NCI-H1105 (cell line): ENCODE results near the gene ST6GALNAC2.
"Not testable (repeated sequence)": the region's sequence is repeated elsewhere in the genome, so short reads cannot be mapped to it uniquely, and the experiment has no call there.

Experiments used
- DNase-seq: peaks from one replicate; lab custom pipeline; 2025; lab: John Stamatoyannopoulos, UW

Gene ST6GALNAC2

GRCh38 chr17:76539631-76540271 lies 45.9 kb downstream of the ST6GALNAC2 start, which contains the start of gene PRCD:
TSS of gene PRCD (plus strand) at chr17:76540044. CDS start at chr17:76540142, 98 bp downstream.
- DNase-seq, result no peak

DNA sequence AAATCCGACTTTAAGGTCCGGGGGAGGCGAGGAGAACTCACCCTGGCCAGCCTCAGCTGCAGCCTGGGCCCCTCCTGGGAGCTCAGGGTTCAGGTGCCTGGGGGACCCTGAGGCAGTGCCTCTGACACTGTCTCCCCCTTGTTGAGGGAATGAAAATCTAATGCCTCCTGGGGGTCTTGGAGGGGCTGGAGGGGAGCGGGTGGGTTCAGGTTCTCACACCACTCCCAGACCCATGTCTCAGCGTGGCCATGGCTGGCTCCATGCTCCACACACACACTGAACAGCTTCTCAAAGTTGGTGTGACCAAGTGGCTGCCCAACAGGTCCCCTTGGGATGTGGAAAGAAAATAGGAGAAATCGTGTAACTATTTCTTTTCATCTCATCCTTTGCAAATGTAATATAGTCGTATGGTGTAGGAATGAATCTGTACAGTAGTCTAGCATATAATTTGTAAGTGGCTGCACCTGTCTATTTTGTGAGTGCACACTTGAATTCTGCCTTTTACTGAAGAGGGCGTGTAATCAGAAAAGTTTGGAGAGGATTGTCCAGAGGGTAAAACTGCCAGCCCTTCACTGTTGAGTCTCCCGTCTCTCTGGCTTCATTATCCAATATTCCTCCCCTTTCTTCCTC lies 46.6 kb downstream of the ST6GALNAC2 start:
- DNase-seq, result no peak

GRCh38 chr17:76538281-76538931 lies 47.3 kb downstream of the ST6GALNAC2 start:
- no peak for DNase-seq

GRCh38 chr17:76537578-76538280 lies 47.9 kb downstream of the ST6GALNAC2 start, which contains the start of gene CYGB:
TSS of gene CYGB (minus strand) at chr17:76537709. CDS start at chr17:76537542, 167 bp downstream.
- no peak for DNase-seq

GRCh38 chr17:76537288-76537577 lies 48.4 kb downstream of the ST6GALNAC2 start:
- DNase-seq, result no peak

DNA sequence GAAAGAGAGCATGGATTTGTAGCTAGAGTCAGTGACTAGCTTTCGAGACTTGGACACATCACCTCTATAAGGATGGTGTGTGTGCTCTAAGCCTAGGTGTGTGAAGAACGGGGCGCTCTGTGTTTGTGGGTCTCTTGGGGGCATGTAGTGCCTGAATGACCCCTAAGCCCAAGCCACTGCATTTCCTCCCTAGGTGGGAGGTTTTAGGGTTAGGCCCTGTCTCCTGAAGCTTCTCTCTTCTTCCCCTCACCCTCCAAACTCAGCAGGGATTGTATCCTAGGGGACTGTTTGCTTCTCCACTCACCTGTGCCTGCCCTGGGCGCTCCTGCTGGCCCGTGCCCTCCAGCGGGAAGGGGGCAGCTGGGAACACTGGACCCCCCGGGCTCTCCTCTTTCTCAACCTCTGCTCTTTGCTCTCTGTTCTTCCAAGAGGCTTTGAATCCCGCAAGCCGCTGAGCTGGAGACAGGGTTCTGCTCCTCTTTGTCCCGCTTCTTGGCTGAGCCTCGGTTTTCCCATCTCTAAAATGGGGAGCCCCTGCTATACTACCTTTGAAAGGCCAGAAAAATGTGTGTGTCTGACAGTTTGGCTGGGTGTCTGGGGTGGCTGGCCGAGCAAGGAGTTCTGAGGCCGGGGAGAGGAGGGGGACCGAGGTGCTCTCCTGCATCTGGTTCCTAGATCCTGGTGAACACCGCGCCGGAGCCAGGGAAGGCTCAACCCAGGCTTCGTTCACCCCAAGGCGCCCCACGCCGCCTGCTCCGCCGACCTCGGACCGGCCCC lies 49.0 kb downstream of the ST6GALNAC2 start:
- DNase-seq, result no peak

GRCh38 chr17:76535788-76536510 lies 49.7 kb downstream of the ST6GALNAC2 start:
- DNase-seq, result no peak

DNA sequence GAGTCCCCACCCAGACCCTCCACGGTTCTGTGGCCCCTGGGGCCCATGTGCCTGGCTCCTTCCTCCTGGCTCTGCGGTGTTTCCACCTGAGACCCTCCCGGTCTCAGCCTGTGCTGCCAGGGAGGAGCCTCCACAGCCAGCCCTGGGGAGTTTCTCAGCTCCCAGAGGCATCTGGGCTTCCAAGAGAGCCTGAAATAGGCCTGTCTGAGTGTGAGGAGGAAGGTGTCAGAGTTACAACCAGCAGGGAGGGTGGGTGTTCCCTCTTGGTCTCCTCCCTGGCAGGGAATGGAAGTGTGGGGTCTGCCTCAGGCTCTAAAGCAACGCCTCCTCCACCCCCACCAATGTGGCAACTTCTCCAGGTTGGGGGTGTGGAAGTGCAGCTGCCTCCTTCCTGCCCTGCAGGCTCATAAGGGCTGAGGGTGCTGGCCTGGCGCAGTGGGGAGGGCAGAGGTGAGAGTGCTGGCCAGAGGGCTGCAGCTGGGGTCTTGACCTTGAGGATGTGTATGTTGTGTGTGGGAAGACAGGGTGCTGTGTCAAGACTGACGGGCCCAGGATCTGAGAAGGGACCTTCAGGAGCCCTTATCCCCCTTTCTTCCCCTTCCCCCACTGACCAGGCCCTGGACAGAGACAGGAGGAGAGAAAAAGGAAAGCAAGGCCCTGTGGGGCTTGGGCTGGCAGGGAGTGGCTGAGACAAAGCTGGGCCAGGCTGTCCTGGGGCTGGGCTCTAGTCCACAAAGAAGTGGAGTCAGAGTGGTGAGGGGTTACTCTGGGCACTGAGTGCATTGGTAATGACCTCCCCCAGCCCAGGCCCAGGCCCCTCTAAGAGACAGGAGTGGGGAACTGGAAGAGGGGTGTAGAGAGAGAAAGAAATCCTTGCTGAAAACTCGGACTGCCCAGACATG lies 50.6 kb downstream of the ST6GALNAC2 start:
- no peak for DNase-seq

- DNase-seq, result not testable (repeated sequence)
These were observed 51.9 kb downstream of the ST6GALNAC2 start for GRCh38 chr17:76533640-76534359.

DNA sequence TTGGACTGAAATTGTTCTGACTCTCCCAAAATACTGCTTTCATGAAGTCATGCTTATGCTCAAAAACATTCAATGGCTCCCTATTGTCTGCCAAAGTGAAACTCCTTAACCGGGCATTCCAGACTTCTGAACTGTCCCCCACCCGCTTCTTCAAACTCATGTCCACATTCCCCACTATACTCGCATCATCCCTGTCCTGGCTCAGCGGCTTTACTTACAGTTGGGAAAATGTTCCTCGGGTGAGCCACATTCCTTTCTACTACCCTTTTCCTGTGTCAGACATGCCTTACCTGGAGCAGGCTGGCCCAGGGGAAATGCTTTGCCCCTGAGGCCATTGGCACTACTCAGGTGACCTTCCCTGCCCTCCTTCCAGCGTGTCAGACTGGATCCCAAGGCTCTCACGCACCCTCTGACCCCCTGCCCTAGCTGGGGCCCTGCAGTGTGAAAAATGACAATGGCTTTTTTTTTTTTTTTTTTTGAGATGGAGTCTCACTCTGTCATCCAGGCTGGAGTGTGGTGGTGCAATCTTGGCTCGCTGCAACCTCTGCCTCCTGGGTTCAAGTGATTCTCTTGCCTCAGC lies 53.5 kb downstream of the ST6GALNAC2 start:
- DNase-seq, result no peak

GRCh38 chr17:76531486-76532038 lies 54.1 kb downstream of the ST6GALNAC2 start:
- DNase-seq, result no peak

DNA sequence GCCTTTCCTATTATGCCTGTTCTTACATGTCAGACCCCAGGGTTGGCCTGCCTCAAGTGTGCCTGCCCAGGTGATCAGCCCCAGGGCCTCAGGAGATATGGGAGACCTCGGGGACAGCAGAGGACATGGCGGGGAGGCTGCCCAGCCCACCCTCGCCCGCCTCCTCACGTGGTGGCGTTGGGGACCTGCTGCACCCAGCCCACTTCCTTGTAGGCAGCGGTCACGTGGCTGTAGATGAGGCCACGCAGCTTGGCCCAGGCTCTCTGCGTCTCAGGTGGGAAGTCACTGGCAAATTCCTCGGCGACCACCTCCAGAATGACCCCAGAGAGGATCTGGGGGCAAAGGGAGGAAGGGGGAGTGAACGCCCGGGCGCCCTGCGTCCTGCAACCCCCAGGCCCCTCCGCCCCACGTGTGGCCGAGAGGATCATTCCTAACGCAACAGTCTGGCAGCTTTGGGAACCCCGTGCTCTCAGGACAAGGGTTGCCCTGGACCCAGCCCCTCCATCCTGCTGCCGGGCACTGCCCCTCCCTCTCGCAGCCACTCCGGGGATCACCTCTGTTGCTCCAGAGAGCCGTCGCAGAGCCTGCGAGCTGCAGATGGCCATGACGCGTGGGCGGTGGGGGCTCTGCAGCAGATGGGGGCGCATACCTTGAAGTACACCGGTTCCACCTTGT lies 54.7 kb downstream of the ST6GALNAC2 start:
- DNase-seq, result no peak

DNA sequence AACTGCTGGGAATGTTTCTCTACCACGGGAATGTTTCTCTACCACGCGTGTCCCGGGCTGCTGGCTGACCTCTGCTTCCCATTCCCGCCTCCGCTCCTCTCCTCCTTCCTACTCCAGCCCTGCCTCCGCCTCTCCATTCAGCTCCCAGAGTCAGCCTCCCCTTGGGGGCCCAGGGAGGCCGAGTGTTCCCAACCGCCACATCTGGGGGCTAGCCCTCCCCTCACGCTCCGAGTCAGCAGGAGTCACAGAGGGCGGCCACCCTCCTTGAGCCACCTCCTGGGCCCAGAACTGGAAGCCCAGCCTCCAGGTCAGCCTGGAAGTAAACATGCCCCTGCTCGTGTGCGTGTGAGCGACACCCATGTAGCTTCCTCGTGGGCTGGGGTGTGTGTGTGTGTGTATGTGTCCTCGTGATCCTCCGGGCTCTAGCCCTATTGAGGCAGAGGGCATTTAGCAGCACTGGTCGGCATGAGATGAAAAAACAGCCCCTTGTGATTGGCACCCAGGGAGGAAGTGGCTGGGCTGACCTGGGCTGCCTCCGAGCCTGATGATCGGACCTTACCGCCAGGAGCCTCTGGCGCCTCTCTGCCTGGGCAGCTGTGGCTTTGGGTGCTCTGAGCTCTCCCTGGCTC lies 55.5 kb downstream of the ST6GALNAC2 start:
- no peak for DNase-seq

- DNase-seq, result no peak
These were observed 56.2 kb downstream of the ST6GALNAC2 start for GRCh38 chr17:76529224-76530094.

GRCh38 chr17:76528528-76529223 lies 57.0 kb downstream of the ST6GALNAC2 start:
- no peak for DNase-seq

DNA sequence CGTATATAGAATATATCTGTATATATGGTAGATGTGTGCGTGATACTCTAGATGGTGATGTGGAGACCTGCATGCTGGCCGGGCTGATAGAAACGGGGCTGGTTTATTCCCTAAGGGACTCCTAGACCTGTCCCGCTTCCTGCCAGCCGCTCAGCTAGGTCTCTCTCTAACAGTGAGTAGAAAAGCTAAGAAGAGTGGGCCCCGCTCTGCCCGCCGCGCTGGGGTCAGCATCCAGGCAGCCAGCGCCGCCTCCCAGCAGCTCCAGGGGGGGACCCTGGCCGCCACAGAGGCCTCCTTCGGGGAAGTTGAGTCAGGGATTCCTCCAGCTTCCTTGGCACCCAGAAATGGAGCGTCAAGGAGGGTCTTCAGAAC lies 57.5 kb downstream of the ST6GALNAC2 start:
- no peak for DNase-seq
